Dermis blood vessel endothelial cell (primary cell): ENCODE measurements around the gene MAPK12. TPM values are rescaled to one million over a fixed set of nuclear protein-coding genes. Genes with fewer than 3 reads are reported as not detected.
A peak's percentile ranks its signal among the peaks of the same experiment; 100 is the strongest.
"Not testable (repeated sequence)": the region's sequence is repeated elsewhere in the genome, so short reads cannot be mapped to it uniquely, and the experiment has no call there.

Experiments used
- DNase-seq: peaks from one replicate; pipeline ENCODE4 v3.0.0; 2010
- total RNA-seq: library from RNA; depleted of rRNA; stranded (reverse); fragments of >200 nt; gene quantifications from 2 replicates; pipeline ENCODE4 v1.2.3, GENCODE V29; 2014

MAPK12 gene
- total RNA-seq, 1 donor from 2014 or later = 118 TPM

GRCh38 chr22:50215297-50216054 lies 46.0 kb downstream of the MAPK12 start:
- DNase-seq = no peak

- no peak for DNase-seq
These were observed 48.2 kb downstream of the MAPK12 start for GRCh38 chr22:50213263-50213662.

GRCh38 chr22:50211147-50211546 lies 50.3 kb downstream of the MAPK12 start:
- no peak for DNase-seq

GRCh38 chr22:50210378-50211139 lies 50.9 kb downstream of the MAPK12 start:
- DNase-seq = no peak

GRCh38 chr22:50209893-50210292 lies 51.6 kb downstream of the MAPK12 start:
- peak; percentile 79 for DNase-seq

GRCh38 chr22:50208939-50209892 lies 52.3 kb downstream of the MAPK12 start:
- no peak for DNase-seq

GRCh38 chr22:50208430-50208938 lies 53.0 kb downstream of the MAPK12 start:
- no peak for DNase-seq

- DNase-seq = peak; percentile 63
These were observed 53.9 kb downstream of the MAPK12 start for GRCh38 chr22:50207383-50208140.

GRCh38 chr22:50206599-50206998 lies 54.9 kb downstream of the MAPK12 start:
- peak; percentile 41 for DNase-seq

- DNase-seq = no peak
These were observed 55.5 kb downstream of the MAPK12 start for GRCh38 chr22:50205781-50206569.

GRCh38 chr22:50204998-50205397 lies 56.5 kb downstream of the MAPK12 start:
- DNase-seq = not testable (repeated sequence)

- no peak for DNase-seq
These were observed 56.9 kb downstream of the MAPK12 start for GRCh38 chr22:50204571-50204970.

- DNase-seq = no peak
These were observed 58.2 kb downstream of the MAPK12 start for GRCh38 chr22:50203288-50203687.

Other genes starting within 250 kb of the MAPK12 start
- 0.05 and 0.17 TPM in 2 replicates for gene IL17REL, start 248.9 kb downstream of the MAPK12 start, total RNA-seq
- not detected in 2 replicates for gene TTLL8, start 203.4 kb downstream of the MAPK12 start, total RNA-seq
- not detected in 2 replicates for gene MLC1, start 176.3 kb downstream of the MAPK12 start, total RNA-seq
- 19.4 and 35.1 TPM in 2 replicates for gene MOV10L1, start 171.7 kb downstream of the MAPK12 start, total RNA-seq
- 0.34 and 0.60 TPM in 2 replicates for gene PANX2, start 91.0 kb downstream of the MAPK12 start, total RNA-seq
- gene TRABD, start 75.8 kb downstream of the MAPK12 start, total RNA-seq = 25.2 and 39.4 TPM in 2 replicates
- gene SELENOO, start 60.7 kb downstream of the MAPK12 start, total RNA-seq = 32.8 and 47.0 TPM in 2 replicates
- 28.5 and 38.1 TPM in 2 replicates for gene TUBGCP6, start 16.7 kb downstream of the MAPK12 start, total RNA-seq
- gene HDAC10, start 10.4 kb downstream of the MAPK12 start, total RNA-seq = 35.2 and 39.5 TPM in 2 replicates
- gene MAPK11, start 8.7 kb upstream of the MAPK12 start, total RNA-seq = 21.4 and 41.7 TPM in 2 replicates
- gene PLXNB2, start 46.0 kb upstream of the MAPK12 start, total RNA-seq = 96.1 and 135 TPM in 2 replicates
- 1.3 and 3.6 TPM in 2 replicates for gene DENND6B, start 65.3 kb upstream of the MAPK12 start, total RNA-seq
- 67.0 and 82.9 TPM in 2 replicates for gene PPP6R2, start 81.6 kb upstream of the MAPK12 start, total RNA-seq
- gene SBF1, start 213.4 kb upstream of the MAPK12 start, total RNA-seq = 50.0 and 62.1 TPM in 2 replicates
- 0.34 and 0.60 TPM in 2 replicates for gene ADM2, start 219.9 kb upstream of the MAPK12 start, total RNA-seq
- not detected in 2 replicates for gene MIOX, start 225.2 kb upstream of the MAPK12 start, total RNA-seq
- 43.7 and 50.9 TPM in 2 replicates for gene LMF2, start 246.0 kb upstream of the MAPK12 start, total RNA-seq
- gene NCAPH2, start 246.5 kb upstream of the MAPK12 start, total RNA-seq = 30.1 and 37.1 TPM in 2 replicates